WTC11 (cell line): Measurements from ENCODE around the gene TBKBP1. TPM values are rescaled to one million over a fixed set of nuclear protein-coding genes. Genes with fewer than 3 reads are reported as not detected.

Experiments
- ATAC-seq: fragments of 200-7000 bp; cut with Tn5 transposase; 2 replicates; pipeline ENCODE4 v1.10.0; 2021; ENCODE audit warnings: mild to moderate bottlenecking, moderate library complexity
- CTCF ChIA-PET: fragments of 300-600 bp; sonication (Branson Sonifier 250); formaldehyde crosslinking; loops from one replicate; lab custom pipeline; 2021; ENCODE audit warnings: antibody characterized with exemption; lab: Charles Lee
- POLR2A ChIA-PET: fragments of 350-600 bp; sonication (Branson Sonifier 250); formaldehyde crosslinking; loops from one replicate; lab custom pipeline; 2021; ENCODE audit warnings: antibody characterized with exemption; lab: Charles Lee
- DNase-seq: peaks from one replicate; pipeline ENCODE4 v3.0.0; 2021; ENCODE audit warnings: low spot score
- H3K27ac Mint-ChIP-seq: 2 replicates; pipeline ENCODE4 v1.8.0; 2021; ENCODE audit warnings: mixed read lengths
- H3K27me3 Mint-ChIP-seq: 2 replicates; pipeline ENCODE4 v1.8.0; 2021; ENCODE audit warnings: low read depth, mild to moderate bottlenecking, moderate library complexity, mixed read lengths
- H3K36me3 Mint-ChIP-seq: 2 replicates; pipeline ENCODE4 v1.8.0; 2021; ENCODE audit warnings: mixed read lengths
- H3K4me1 Mint-ChIP-seq: 2 replicates; pipeline ENCODE4 v1.8.0; 2022; ENCODE audit warnings: mixed read lengths
- H3K4me3 Mint-ChIP-seq: 2 replicates; pipeline ENCODE4 v1.8.0; 2021; ENCODE audit warnings: mild to moderate bottlenecking, moderate library complexity, mixed read lengths
- H3K9me3 Mint-ChIP-seq: 2 replicates; pipeline ENCODE4 v1.8.0; 2021; ENCODE audit warnings: mixed read lengths
- ATF2 ChIP-seq: sonication (generic); formaldehyde crosslinking; IDR thresholded peaks from 2 replicates; pipeline ENCODE4 v1.8.1; 2022; ENCODE audit warnings: low read depth, missing genetic modification reagents, borderline replicate concordance
- CBFB ChIP-seq: sonication (generic); formaldehyde crosslinking; IDR thresholded peaks from 2 replicates; pipeline ENCODE4 v1.8.1; 2022; ENCODE audit warnings: mild to moderate bottlenecking, low read depth, missing genetic modification reagents
- CREM ChIP-seq: sonication (generic); formaldehyde crosslinking; IDR thresholded peaks from 2 replicates; pipeline ENCODE4 v1.8.1; 2022; ENCODE audit warnings: mild to moderate bottlenecking, missing genetic modification reagents, moderate library complexity
- ETV6 ChIP-seq: sonication (generic); formaldehyde crosslinking; IDR thresholded peaks from 2 replicates; pipeline ENCODE4 v1.8.1; 2022; ENCODE audit warnings: mild to moderate bottlenecking, missing genetic modification reagents
- FOXJ3 ChIP-seq: sonication (generic); formaldehyde crosslinking; IDR thresholded peaks from 2 replicates; pipeline ENCODE4 v1.9.0; 2021; ENCODE audit warnings: missing genetic modification reagents, mild to moderate bottlenecking, borderline replicate concordance
- FOXK1 ChIP-seq: sonication (generic); formaldehyde crosslinking; IDR thresholded peaks from 2 replicates; pipeline ENCODE4 v1.8.0; 2022; ENCODE audit warnings: mild to moderate bottlenecking, moderate library complexity, missing genetic modification reagents
- IRF2 ChIP-seq: sonication (generic); formaldehyde crosslinking; IDR thresholded peaks from 2 replicates; pipeline ENCODE4 v1.8.0; 2022; ENCODE audit warnings: low read depth, missing genetic modification reagents, borderline replicate concordance
- NFE2L1 ChIP-seq: sonication (generic); formaldehyde crosslinking; IDR thresholded peaks from 2 replicates; pipeline ENCODE4 v1.8.1; 2023; ENCODE audit warnings: missing genetic modification reagents
- PRDM15 ChIP-seq: sonication (generic); formaldehyde crosslinking; IDR thresholded peaks from 2 replicates; pipeline ENCODE4 v1.8.0; 2022; ENCODE audit warnings: missing genetic modification reagents
- PREB ChIP-seq: sonication (generic); formaldehyde crosslinking; IDR thresholded peaks from 2 replicates; pipeline ENCODE4 v1.8.1; 2022; ENCODE audit warnings: mild to moderate bottlenecking, missing genetic modification reagents, moderate library complexity, borderline replicate concordance
- RORB ChIP-seq: fragments of 250-450 bp; sonication (Bioruptor Pico); IDR thresholded peaks from 2 replicates; pipeline ENCODE4 v1.9.0; 2021; ENCODE audit warnings: mild to moderate bottlenecking
- ZBTB21 ChIP-seq: sonication (generic); formaldehyde crosslinking; IDR thresholded peaks from 2 replicates; pipeline ENCODE4 v1.8.1; 2023; ENCODE audit warnings: mild to moderate bottlenecking, missing genetic modification reagents, borderline replicate concordance
- ZNF263 ChIP-seq: sonication (generic); formaldehyde crosslinking; IDR thresholded peaks from 2 replicates; pipeline ENCODE4 v1.8.1; 2022; ENCODE audit warnings: low read depth, mild to moderate bottlenecking, moderate library complexity, missing genetic modification reagents
- ZNF317 ChIP-seq: sonication (generic); formaldehyde crosslinking; IDR thresholded peaks from 2 replicates; pipeline ENCODE4 v1.8.1; 2023; ENCODE audit warnings: low read depth, mild to moderate bottlenecking, moderate library complexity, missing genetic modification reagents, borderline replicate concordance
- ZNF416 ChIP-seq: fragments of 250-450 bp; sonication (Bioruptor Pico); IDR thresholded peaks from 2 replicates; pipeline ENCODE4 v1.9.0; 2021; ENCODE audit warnings: mild to moderate bottlenecking, inconsistent platforms
- ZNF512 ChIP-seq: sonication (generic); formaldehyde crosslinking; IDR thresholded peaks from 2 replicates; pipeline ENCODE4 v1.8.1; 2022; ENCODE audit warnings: missing genetic modification reagents, borderline replicate concordance
- total RNA-seq: library from RNA; stranded (reverse); gene quantifications from 3 replicates; pipeline ENCODE4 v1.2.3, GENCODE V29; 2021
- TF ChIP-seq, protein P1 (sequence below): sonication (generic); formaldehyde crosslinking; conservative IDR thresholded peaks from 2 replicates; pipeline ENCODE4 v1.8.1; 2023; ENCODE audit warnings: mild to moderate bottlenecking, low read depth, missing genetic modification reagents, moderate library complexity
- TF ChIP-seq, protein P2 (sequence below): fragments of 200-600 bp; IDR thresholded peaks from 2 replicates; pipeline ENCODE4 v1.8.0; 2022; ENCODE audit warnings: antibody characterized with exemption
- TF ChIP-seq, protein P3 (sequence below): sonication (generic); formaldehyde crosslinking; IDR thresholded peaks from 2 replicates; pipeline ENCODE4 v1.8.0; 2022; ENCODE audit warnings: mild to moderate bottlenecking, missing genetic modification reagents

Gene TBKBP1
- total RNA-seq, 1 experiment from 2014 or later, result 17.4 TPM

DNA sequence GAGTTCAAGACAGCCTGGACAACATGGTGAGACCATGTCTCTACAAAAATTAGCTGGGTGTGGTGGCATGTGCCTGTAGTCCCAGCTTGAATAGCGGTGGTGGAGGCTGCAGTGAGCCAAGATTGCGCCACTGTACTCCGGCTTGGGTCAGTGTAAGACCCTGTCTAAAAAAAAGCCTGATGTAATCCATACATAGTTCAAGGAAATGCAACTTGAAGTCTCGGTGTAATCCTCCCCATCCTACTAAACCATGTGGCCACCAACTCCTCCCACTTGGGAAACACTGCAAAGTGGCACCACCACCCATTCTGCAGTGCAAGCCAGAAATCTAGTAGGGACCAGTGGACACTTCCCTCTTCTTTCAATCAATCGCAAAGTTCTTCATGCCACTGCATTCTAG is 49.6 kb upstream of the TBKBP1 start:
- no peaks in the 10 kb centered on the region; the same call in 1 of the 2 replicates for H3K27me3 Mint-ChIP-seq
- CTCF ChIA-PET, result interaction anchor here (1.0 kb wide), 1 partner anchor 28 kb away, joined by 3 read pairs; no protein-coding TSS in a partner anchor
- DNase-seq, result no peak
- H3K36me3 Mint-ChIP-seq, result no peaks in the 10 kb centered on the region
- H3K4me1 Mint-ChIP-seq, result peaks cover 6% of the 10 kb centered on the region
- TF ChIP-seq, protein P1, sequence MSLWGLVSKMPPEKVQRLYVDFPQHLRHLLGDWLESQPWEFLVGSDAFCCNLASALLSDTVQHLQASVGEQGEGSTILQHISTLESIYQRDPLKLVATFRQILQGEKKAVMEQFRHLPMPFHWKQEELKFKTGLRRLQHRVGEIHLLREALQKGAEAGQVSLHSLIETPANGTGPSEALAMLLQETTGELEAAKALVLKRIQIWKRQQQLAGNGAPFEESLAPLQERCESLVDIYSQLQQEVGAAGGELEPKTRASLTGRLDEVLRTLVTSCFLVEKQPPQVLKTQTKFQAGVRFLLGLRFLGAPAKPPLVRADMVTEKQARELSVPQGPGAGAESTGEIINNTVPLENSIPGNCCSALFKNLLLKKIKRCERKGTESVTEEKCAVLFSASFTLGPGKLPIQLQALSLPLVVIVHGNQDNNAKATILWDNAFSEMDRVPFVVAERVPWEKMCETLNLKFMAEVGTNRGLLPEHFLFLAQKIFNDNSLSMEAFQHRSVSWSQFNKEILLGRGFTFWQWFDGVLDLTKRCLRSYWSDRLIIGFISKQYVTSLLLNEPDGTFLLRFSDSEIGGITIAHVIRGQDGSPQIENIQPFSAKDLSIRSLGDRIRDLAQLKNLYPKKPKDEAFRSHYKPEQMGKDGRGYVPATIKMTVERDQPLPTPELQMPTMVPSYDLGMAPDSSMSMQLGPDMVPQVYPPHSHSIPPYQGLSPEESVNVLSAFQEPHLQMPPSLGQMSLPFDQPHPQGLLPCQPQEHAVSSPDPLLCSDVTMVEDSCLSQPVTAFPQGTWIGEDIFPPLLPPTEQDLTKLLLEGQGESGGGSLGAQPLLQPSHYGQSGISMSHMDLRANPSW (CRISPR knock-in tag), result no peak
- TF ChIP-seq ZNF512 (no peak), ZNF317 (CRISPR knock-in tag) (no peak), ZNF416 (CRISPR knock-in tag) (no peak), PREB (CRISPR knock-in tag) (no peak), CREM (CRISPR knock-in tag) (no peak), CBFB (no peak), PRDM15 (no peak)
- TF ChIP-seq, protein P2, sequence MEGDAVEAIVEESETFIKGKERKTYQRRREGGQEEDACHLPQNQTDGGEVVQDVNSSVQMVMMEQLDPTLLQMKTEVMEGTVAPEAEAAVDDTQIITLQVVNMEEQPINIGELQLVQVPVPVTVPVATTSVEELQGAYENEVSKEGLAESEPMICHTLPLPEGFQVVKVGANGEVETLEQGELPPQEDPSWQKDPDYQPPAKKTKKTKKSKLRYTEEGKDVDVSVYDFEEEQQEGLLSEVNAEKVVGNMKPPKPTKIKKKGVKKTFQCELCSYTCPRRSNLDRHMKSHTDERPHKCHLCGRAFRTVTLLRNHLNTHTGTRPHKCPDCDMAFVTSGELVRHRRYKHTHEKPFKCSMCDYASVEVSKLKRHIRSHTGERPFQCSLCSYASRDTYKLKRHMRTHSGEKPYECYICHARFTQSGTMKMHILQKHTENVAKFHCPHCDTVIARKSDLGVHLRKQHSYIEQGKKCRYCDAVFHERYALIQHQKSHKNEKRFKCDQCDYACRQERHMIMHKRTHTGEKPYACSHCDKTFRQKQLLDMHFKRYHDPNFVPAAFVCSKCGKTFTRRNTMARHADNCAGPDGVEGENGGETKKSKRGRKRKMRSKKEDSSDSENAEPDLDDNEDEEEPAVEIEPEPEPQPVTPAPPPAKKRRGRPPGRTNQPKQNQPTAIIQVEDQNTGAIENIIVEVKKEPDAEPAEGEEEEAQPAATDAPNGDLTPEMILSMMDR, result no peak
- TF ChIP-seq, protein P3, sequence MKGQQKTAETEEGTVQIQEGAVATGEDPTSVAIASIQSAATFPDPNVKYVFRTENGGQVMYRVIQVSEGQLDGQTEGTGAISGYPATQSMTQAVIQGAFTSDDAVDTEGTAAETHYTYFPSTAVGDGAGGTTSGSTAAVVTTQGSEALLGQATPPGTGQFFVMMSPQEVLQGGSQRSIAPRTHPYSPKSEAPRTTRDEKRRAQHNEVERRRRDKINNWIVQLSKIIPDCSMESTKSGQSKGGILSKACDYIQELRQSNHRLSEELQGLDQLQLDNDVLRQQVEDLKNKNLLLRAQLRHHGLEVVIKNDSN, result no peak
- H3K9me3 Mint-ChIP-seq, result no peaks in the 10 kb centered on the region
- no peak for ATAC-seq
- POLR2A ChIA-PET, result interaction anchor here (0.6 kb wide), 1 partner anchor 1598 kb away, joined by 4 read pairs; no protein-coding TSS in a partner anchor
- H3K27ac Mint-ChIP-seq, result no peak overlapping the region
- H3K4me3 Mint-ChIP-seq, result no peak overlapping the region

GRCh38 chr17:47649153-47649971 is 44.6 kb upstream of the TBKBP1 start, which contains the start of gene KPNB1:
Gene KPNB1, plus strand, starts transcription at chr17:47649919. Its CDS starts 326 bp downstream, at chr17:47650245.
- Mint-ChIP-seq H3K9me3 (no peaks in the 10 kb centered on the region), H3K27ac (peak within 1 kb of the TSS; percentile 100), H3K36me3 (peaks cover 31% of the 10 kb centered on the region), H3K4me1 (peaks cover 28% of the 10 kb centered on the region), H3K4me3 (peak within 1 kb of the TSS; percentile 91), H3K27me3 (no peaks in the 10 kb centered on the region; the same call in 1 of the 2 replicates)
- ChIA-PET POLR2A (interaction anchor here (0.6 to 2.4 kb wide), 15 partner anchors 9 to 326 kb away, joined by 3 to 15 read pairs (median 4); partner anchors contain the start of genes EFCAB13, SCRN2, TBKBP1 and TBX21), CTCF (interaction anchor here (0.7 to 1.8 kb wide), 13 partner anchors 13 to 374 kb away, joined by 3 to 18 read pairs (median 4); partner anchors contain the start of genes TBKBP1 and TBX21)
- DNase-seq (peak; percentile 99), ATAC-seq (peak; percentile 91)
- TF ChIP-seq ZBTB21 (CRISPR knock-in tag) (no peak), FOXK1 (CRISPR knock-in tag) (peak; percentile 86), RORB (CRISPR knock-in tag) (no peak), ZNF263 (CRISPR knock-in tag) (no peak), NFE2L1 (CRISPR knock-in tag) (peak; percentile 94), IRF2 (CRISPR knock-in tag) (no peak), FOXJ3 (CRISPR knock-in tag) (no peak), ETV6 (CRISPR knock-in tag) (0 out of 2 replicates have a peak, but pooled peaks have one; percentile 24), CREM (CRISPR knock-in tag) (peak; percentile 74), CBFB (no peak; the same call in 1 of the 2 replicates), ATF2 (CRISPR knock-in tag) (peak; percentile 58; the same call in 1 of the 2 replicates)
